Measurements from ENCODE around the gene ATPAF1. TPM values are rescaled to one million over a fixed set of nuclear protein-coding genes. Genes with fewer than 3 reads are reported as not detected.

Gene ATPAF1
- total and polyA plus RNA-seq, 9 of the 15 experiments (the other 6 are each of a cell fraction or from before 2014, with no cell fraction given), result 6.3 to 56.2 (median 27.4) TPM

GRCh38 chr1:46585312-46585938 is 82.7 kb downstream of the ATPAF1 start:
- Histone ChIP-seq H3K4me3 (no peak overlapping the region), H3K9ac (ENCODE audit: insufficient read depth in 1 of 2, low read depth in 2 of 2, low read length in 2 of 2) (no peak overlapping the region), H3K4me1 (replicated peaks in 1 of 2; ENCODE audit: control insufficient read depth in 2 of 2, insufficient read depth in 2 of 2, low read length in 2 of 2) (peaks cover 10 to 36% of the 10 kb centered on the region in 2 experiments; a peak in 4 of 5 replicates), H3K79me2 (ENCODE audit: control insufficient read depth, insufficient read depth, low read length) (no peaks in the 10 kb centered on the region), H3K36me3 (ENCODE audit: control insufficient read depth, insufficient read depth, low read length) (peaks cover 70% of the 10 kb centered on the region), H3K4me2 (ENCODE audit: insufficient read depth, low read length) (no peak overlapping the region), H3K27ac (ENCODE audit: extremely low read depth, low read depth, low read length) (no peak overlapping the region), H3K9me1 (ENCODE audit: control insufficient read depth, insufficient read depth, low read length) (no peaks in the 10 kb centered on the region), H3K27me3 (ENCODE audit: control insufficient read depth in 2 of 2, insufficient read depth in 2 of 2, low read length in 2 of 2) (no peaks in the 10 kb centered on the region), H3K9me3 (replicated peaks; ENCODE audit: control insufficient read depth, insufficient read depth, low read depth, low read length) (no peaks in the 10 kb centered on the region), H4K20me1 (replicated peaks; ENCODE audit: control insufficient read depth, insufficient read depth, low read length) (0 out of 2 replicates have a peak, but pooled peaks cover 4% of the 10 kb centered on the region), H2AFZ (ENCODE audit: low read depth, low read length) (no peak overlapping the region)
- ChIA-PET POLR2A (no interaction called here), CTCF (ENCODE audit: low intra/inter-chr PET ratio) (no interaction called here)
- no peak for TF ChIP-seq ETS1 (conservative IDR thresholded peaks at IDR 0.05; ENCODE audit: control insufficient read depth, low read depth, low read length)
- no peak for TF ChIP-seq EWSR1 (IDR thresholded peaks at IDR 0.05; ENCODE audit: borderline replicate concordance, low read depth, partially characterized antibody)
- TF ChIP-seq ZNF280A (IDR thresholded peaks at IDR 0.05; ENCODE audit: low read depth, partially characterized antibody), result no peak
- TF ChIP-seq NCOA4 (IDR thresholded peaks at IDR 0.05; ENCODE audit: partially characterized antibody), result no peak
- no peak for TF ChIP-seq PPARD (CRISPR knock-in tag; IDR thresholded peaks at IDR 0.05)
- TF ChIP-seq FOXP1 (CRISPR knock-in tag; IDR thresholded peaks at IDR 0.05), result no peak
- no peak for TF ChIP-seq NRF1 (conservative IDR thresholded peaks at IDR 0.05 in 1 of 2, IDR thresholded peaks at IDR 0.05 in 1 of 2)
- TF ChIP-seq LARP7 (IDR thresholded peaks at IDR 0.05), result no peak
- BruUV-seq (replicated peaks), result no TSS peak
- ATAC-seq (no peak), FAIRE-seq (no peak), DNase-seq (ENCODE audit: extremely low read depth in 1 of 4, low spot score in 3 of 4) (no peak)
- in situ Hi-C loops (cut with MboI), result no loop called here
- intact Hi-C loops (cut with micrococcal nuclease), result no loop called here
- 88% methylated on average over 12 of the region's 12 CpGs for WGBS (ENCODE audit: insufficient coverage, low coverage, missing lambda C conversion rate)

All from K562 (cell line).